SU-DHL-6 (cell line): Measurements from ENCODE around the gene BCAS3.

ENCODE experiments used
- CTCF ChIP-seq: fragments of 200-600 bp; sonication (generic); IDR thresholded peaks from one replicate; pipeline ENCODE4 v1.5.1; 2017; ENCODE audit warnings: antibody characterized with exemption, mild to moderate bottlenecking, low read length, moderate library complexity; ENCODE audit not compliant: insufficient read depth, poor library complexity, severe bottlenecking
- EZH2phosphoT487 ChIP-seq: fragments of 200-600 bp; sonication (generic), shearing (Covaris generic); conservative IDR thresholded peaks from 2 replicates; pipeline ENCODE4 v1.6.1; 2018; ENCODE audit warnings: mild to moderate bottlenecking, antibody characterized with exemption, low read length, moderate library complexity, mixed read lengths

- TF ChIP-seq CTCF (no peak), EZH2phosphoT487 (no peak)
Measured at GRCh38 chr17:60926466-60927183, 249.0 kb downstream of the BCAS3 start.
